Urinary bladder (tissue), 4 donors: Measurements from ENCODE around the gene PSME3IP1. TPM values are rescaled to one million over a fixed set of nuclear protein-coding genes. Genes with fewer than 3 reads are reported as not detected.

Experiments used
- DNase-seq: peaks from one replicate; pipeline ENCODE4 v3.0.0-alpha.2; 2015; ENCODE audit errors: extremely low spot score
- H3K27ac ChIP-seq: one replicate; pipeline ENCODE4 v1.5.1; 2013; ENCODE audit warnings: low read depth, mild to moderate bottlenecking, moderate library complexity
- H3K36me3 ChIP-seq: one replicate; pipeline ENCODE4 v1.6.1; 2013; ENCODE audit warnings: mild to moderate bottlenecking, moderate library complexity; ENCODE audit not compliant: insufficient read depth
- H3K4me1 ChIP-seq: one replicate; pipeline ENCODE4 v1.6.1; 2013; ENCODE audit warnings: mild to moderate bottlenecking, moderate library complexity; ENCODE audit not compliant: insufficient read depth
- H3K4me3 ChIP-seq: one replicate; pipeline ENCODE4 v1.5.1; 2013; ENCODE audit warnings: low read depth, low read length
- WGBS: extraction: QIAGEN DNeasy Blood & Tissue Kit; methylation state at CpG from one replicate; pipeline ENCODE4 v1.1.7; 2013; 5-methylcytosine and 5-hydroxymethylcytosine counted together
- polyA plus RNA-seq: library from polyadenylated mRNA; stranded (reverse); fragments of 200-250 nt; gene quantifications from one replicate; pipeline ENCODE4 v1.2.3, GENCODE V29; 2013
- total RNA-seq: library from RNA; depleted of rRNA; stranded (reverse); fragments of >200 nt; gene quantifications from one replicate; pipeline ENCODE4 v1.2.3, GENCODE V29; 2014
- donor health status: healthy with polysubstance abuse.
- donor health status: healthy.

The PSME3IP1 gene
- 61.8 TPM for total RNA-seq
- polyA plus RNA-seq = 63.1 TPM

- H3K4me3 ChIP-seq = peak within 1 kb of the TSS; percentile 94
- H3K4me1 ChIP-seq = peaks cover 1% of the 10 kb centered on the region
- H3K36me3 ChIP-seq = no peaks in the 10 kb centered on the region
- H3K27ac ChIP-seq = peak within 1 kb of the TSS; percentile 96
- DNase-seq = peak; percentile 99
- WGBS = under 1% methylated on average over 64 of the region's 64 CpGs
Observed at GRCh38 chr16:57185945-57186871, at the start of gene PSME3IP1, which contains the start of gene RSPRY1. TSS of gene PSME3IP1 (minus strand) at chr16:57186039. CDS start at chr16:57173854, 12,185 bp downstream. TSS of gene RSPRY1 (plus strand) at chr16:57186329. CDS start at chr16:57204659, 18,330 bp downstream.

DNA sequence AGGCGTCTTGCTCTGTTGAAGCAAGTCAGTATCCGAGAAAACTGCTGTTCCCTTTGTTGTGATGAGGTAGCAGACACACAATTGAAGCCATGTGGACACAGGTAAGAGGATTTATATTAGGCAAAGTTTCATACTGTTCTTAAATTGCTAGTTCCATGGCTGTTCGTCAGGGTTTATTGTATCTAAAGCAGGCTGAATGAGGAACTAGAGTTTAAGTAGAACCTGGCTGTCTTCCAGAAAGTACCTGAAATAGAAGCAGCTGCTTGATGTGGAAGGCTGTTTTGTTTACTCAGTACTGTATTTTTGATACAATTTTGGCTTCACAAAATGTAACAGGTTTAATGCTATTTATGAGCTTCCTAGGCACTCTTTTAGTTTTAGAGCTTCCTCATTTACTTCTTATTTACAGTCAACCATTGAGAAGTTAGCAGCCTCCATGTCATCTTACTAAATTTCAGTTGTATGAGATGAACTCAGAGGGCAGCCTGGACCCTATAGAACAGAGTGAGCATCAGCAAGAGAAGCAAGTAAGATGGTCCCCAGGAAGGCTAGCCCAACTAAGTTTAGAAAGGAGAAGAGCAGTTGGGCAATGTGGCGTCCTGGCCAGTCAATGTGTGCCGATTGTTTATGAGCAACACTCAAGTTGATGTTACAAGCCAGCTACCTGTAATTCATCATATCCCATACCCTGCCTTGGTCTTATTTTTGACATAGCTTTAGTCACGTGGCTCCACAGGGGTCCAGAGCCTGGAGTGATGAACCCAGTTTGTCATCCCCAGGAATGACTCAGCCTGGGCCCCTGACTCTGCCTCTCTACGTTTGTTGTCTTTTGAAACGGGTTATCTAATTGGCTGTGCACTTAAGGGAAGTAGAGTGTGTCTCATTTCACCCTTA lies 49.5 kb upstream of the PSME3IP1 start:
- H3K4me3 ChIP-seq = no peak overlapping the region
- DNase-seq = peak; percentile 28
- peaks cover 2% of the 10 kb centered on the region for H3K36me3 ChIP-seq
- no peak overlapping the region for H3K27ac ChIP-seq
- 78% methylated on average over 8 of the region's 8 CpGs for WGBS
- H3K4me1 ChIP-seq = no peaks in the 10 kb centered on the region

DNA sequence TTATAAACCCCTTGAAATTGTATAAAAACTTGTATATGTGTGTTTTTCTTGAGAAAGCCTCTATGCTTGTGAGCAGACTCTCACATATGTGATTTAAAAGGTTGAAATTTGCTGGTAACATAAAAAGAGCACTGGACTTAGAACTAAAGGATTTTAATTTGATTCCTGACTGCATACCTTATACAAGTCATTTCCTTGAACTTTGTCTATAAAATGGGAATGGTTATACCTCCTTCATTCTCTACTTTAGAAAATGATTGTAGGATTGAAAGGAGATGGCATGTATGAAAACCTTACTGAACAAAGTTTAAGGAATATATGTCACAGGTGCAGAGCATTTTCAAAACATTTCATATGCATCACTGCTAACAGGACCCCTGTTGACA lies 48.9 kb upstream of the PSME3IP1 start:
- no peak overlapping the region for H3K27ac ChIP-seq
- H3K4me3 ChIP-seq = no peak overlapping the region
- peaks cover 2% of the 10 kb centered on the region for H3K36me3 ChIP-seq
- no peaks in the 10 kb centered on the region for H3K4me1 ChIP-seq
- DNase-seq = no peak

GRCh38 chr16:57233944-57234706 lies 48.3 kb upstream of the PSME3IP1 start:
- H3K4me3 ChIP-seq = no peak overlapping the region
- no peaks in the 10 kb centered on the region for H3K4me1 ChIP-seq
- peaks cover 4% of the 10 kb centered on the region for H3K36me3 ChIP-seq
- 91% methylated on average over 9 of the region's 9 CpGs for WGBS
- H3K27ac ChIP-seq = no peak overlapping the region
- no peak for DNase-seq

DNA sequence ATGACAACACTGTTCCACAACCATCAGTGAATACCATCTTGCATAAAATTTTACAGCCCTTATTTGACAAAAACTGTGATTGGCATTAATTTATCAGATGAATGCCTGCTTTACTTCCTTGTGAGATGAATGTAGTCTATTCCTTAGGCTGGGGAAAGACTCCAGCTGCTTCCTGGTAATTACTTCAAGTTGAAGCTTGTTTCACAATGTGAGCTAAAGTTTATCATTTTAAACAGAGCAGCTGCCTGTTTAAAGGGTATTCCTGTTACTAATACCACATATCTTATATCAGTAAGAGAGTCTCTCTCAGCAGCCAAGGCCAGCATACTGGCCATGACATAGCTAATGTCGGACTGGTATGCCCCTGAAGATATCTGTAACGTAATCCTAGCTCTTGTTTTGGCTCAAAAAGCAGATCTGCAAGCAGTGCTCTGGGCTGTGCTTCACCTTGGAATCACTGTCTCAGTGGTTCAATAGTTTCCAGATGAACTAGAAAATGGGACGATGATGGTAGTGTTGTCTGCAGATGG lies 46.0 kb upstream of the PSME3IP1 start:
- peak; percentile 31 for DNase-seq
- no peak overlapping the region for H3K4me3 ChIP-seq
- H3K27ac ChIP-seq = no peak overlapping the region
- 82% methylated on average over 3 of the region's 3 CpGs for WGBS
- peaks cover 6% of the 10 kb centered on the region for H3K36me3 ChIP-seq
- H3K4me1 ChIP-seq = no peaks in the 10 kb centered on the region

GRCh38 chr16:57229079-57229478 lies 43.2 kb upstream of the PSME3IP1 start:
- Histone ChIP-seq H3K36me3 (peaks cover 6% of the 10 kb centered on the region), H3K27ac (no peak overlapping the region), H3K4me1 (no peaks in the 10 kb centered on the region), H3K4me3 (no peak overlapping the region)
- no peak for DNase-seq
- 53% methylated on average over 1 of the region's 1 CpG for WGBS

DNA sequence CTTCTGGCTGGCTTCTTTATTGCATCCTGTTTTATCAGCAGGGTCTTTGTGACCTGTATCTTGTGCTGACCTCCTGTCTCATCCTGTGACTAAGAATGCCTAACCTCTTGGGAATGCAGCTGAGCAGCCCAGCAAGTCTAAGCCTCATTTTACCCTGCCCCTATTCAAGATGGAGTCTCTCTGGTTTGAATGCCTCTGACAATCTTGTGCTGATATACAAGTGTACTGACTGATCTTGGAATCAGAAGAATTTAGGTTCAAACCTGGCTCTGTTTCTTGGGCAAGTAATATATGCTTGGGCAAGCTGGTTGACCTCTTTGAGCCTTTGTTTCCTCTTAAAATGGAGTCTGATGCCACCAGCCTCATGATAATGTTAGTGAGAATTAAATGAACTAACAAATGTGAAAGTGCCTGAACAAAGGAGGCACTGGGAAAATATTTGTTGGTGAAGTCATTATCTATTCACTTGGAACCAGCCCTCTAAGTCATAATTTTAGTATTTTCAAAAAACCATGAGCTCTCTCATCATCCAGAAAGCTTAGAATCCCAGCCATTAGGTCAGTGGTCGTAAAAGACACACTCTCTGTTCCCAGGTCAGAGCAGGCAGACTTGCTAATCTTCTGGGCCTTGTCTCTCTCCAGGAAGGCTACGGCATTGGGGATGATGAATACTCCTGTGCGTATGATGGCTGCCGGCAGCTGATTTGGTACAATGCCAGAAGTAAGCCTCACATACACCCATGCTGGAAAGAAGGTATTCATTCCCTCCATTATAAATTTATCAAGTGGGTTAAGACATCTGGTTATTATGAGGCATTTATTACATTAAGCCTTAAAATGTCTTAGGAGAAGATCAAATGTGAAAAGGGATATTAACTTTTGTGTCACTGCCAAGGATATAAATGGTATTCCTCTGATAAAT lies 41.1 kb upstream of the PSME3IP1 start:
- Histone ChIP-seq H3K4me3 (no peak overlapping the region), H3K36me3 (peaks cover 6% of the 10 kb centered on the region)
- DNase-seq = no peak

GRCh38 chr16:57225978-57226377 lies 40.1 kb upstream of the PSME3IP1 start:
- no peak overlapping the region for H3K27ac ChIP-seq
- no peak overlapping the region for H3K4me3 ChIP-seq
- WGBS = 96% methylated on average over 7 of the region's 7 CpGs
- DNase-seq = no peak
- peaks cover 6% of the 10 kb centered on the region for H3K36me3 ChIP-seq
- H3K4me1 ChIP-seq = no peaks in the 10 kb centered on the region

More for the DNA sequence above, 41.1 kb upstream of the PSME3IP1 start:
- Histone ChIP-seq H3K4me1 (no peaks in the 10 kb centered on the region), H3K27ac (no peak overlapping the region)
- 68% methylated on average over 4 of the region's 4 CpGs for WGBS

- Histone ChIP-seq H3K27ac (no peak overlapping the region), H3K4me3 (no peak overlapping the region), H3K36me3 (peaks cover 6% of the 10 kb centered on the region), H3K4me1 (no peaks in the 10 kb centered on the region)
- WGBS = 95% methylated on average over 6 of the region's 6 CpGs
- no peak for DNase-seq
Observed at GRCh38 chr16:57224651-57225335, 39.0 kb upstream of the PSME3IP1 start.

- H3K36me3 ChIP-seq = peaks cover 3% of the 10 kb centered on the region
- no peak overlapping the region for H3K27ac ChIP-seq
Observed at GRCh38 chr16:57223057-57223456, 37.2 kb upstream of the PSME3IP1 start.

GRCh38 chr16:57216968-57217367 lies 31.1 kb upstream of the PSME3IP1 start:
- H3K4me3 ChIP-seq = no peak overlapping the region
- DNase-seq = no peak
- no peaks in the 10 kb centered on the region for H3K4me1 ChIP-seq
- peaks cover 19% of the 10 kb centered on the region for H3K36me3 ChIP-seq
- WGBS = 93% methylated on average over 2 of the region's 2 CpGs
- H3K27ac ChIP-seq = no peak overlapping the region

More at GRCh38 chr16:57223057-57223456, 37.2 kb upstream of the PSME3IP1 start:
- WGBS = 84% methylated on average over 1 of the region's 1 CpG
- DNase-seq = no peak
- Histone ChIP-seq H3K4me3 (no peak overlapping the region), H3K4me1 (no peaks in the 10 kb centered on the region)

DNA sequence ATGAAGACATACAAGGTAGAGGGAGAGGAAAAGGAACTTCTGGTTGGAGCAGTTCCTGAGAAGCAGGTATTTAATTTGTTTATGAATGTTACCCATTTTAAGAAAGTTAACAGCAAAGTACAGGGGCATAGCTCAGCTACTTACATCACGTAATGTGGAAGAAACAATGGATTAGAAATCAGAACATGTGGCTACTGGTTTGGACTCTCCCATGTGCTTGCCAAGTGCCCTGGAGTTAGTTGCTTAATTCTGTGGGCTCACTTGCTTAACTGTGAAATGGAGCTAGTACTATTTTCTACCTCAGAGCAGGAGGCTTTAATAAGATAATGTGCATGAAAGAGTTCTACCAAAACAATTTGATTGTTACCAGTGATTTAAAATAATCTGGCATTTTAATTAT lies 27.6 kb upstream of the PSME3IP1 start:
- WGBS = 96% methylated on average over 1 of the region's 1 CpG
- Histone ChIP-seq H3K27ac (no peak overlapping the region), H3K36me3 (peaks cover 19% of the 10 kb centered on the region), H3K4me1 (no peaks in the 10 kb centered on the region), H3K4me3 (no peak overlapping the region)
- no peak for DNase-seq
